HG02938 (cell line): ENCODE data around the gene WDR62.
"Not testable (repeated sequence)": the region's sequence is repeated elsewhere in the genome, so short reads cannot be mapped to it uniquely, and the experiment has no call there.

ENCODE experiments used
- ATAC-seq: cut with Tn5 transposase; IDR thresholded peaks from one replicate; pipeline ENCODE4 v1.9.1; 2021; ENCODE audit warnings: mild to moderate bottlenecking, moderate library complexity; ENCODE audit not compliant: unreplicated experiment

The WDR62 gene

GRCh38 chr19:36106991-36107390, 52.3 kb downstream of the WDR62 start:
- ATAC-seq = no peak

DNA sequence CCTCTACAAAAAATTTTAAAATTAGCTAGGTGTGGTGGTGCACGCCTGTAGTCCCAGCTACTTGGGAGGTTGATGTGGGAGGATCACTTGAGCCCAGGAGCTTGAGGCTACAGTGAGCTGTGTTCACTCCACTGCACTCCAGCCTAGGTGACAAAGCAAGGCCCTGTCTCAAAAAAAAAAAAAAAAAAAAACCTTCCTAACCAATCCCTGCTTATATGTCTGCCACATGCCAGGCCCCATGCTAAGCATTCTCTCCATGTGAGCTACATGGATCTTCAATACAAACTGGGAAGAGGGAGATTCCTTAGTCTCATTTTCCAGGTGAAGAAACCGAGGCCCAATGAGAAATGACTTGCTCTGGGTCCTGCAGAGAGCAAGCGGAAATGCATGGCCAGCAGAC, 54.0 kb downstream of the WDR62 start:
- no peak for ATAC-seq

DNA sequence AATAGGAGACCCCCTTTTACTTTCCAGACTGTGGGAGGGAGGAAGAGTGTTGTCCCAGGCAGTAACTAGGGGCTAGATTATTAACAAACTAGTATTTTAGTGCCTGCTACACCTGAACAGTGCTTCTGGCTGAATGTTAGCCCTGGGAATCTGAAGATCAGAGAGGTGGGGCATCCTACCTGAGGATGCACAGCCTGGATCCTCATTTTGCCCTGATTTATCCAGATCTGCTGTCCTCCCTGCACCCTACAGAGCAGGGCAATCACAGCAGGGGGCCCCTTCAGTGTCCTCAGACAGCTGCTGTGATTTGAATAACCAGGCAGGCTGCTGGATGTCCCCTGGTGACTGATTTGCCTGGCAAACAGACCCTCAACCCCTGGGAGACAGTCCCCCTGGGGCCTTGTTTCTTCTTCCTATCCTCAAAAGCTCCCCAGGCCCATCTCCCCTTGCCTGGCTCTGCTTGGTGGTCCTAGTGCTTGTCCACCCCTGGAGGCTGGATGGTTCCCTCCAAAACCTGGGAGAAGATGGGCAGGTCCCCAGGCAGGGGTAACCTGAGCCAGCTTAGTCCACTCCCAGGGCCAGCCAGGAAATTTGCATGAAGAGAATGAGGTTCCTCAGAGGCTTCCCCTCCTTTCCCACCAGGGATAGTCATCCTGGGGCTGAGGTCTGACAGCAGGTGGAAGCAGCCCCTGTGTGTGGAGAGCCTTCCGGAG, 55.9 kb downstream of the WDR62 start, which contains the start of gene OVOL3:
TSS of gene OVOL3 (plus strand) at position 657 of the 713 bp plus-strand sequence. CDS start 60 bp downstream, outside the sequence.
- ATAC-seq = no peak

- no peak for ATAC-seq
These were observed 56.5 kb downstream of the WDR62 start for GRCh38 chr19:36111200-36111539.

DNA sequence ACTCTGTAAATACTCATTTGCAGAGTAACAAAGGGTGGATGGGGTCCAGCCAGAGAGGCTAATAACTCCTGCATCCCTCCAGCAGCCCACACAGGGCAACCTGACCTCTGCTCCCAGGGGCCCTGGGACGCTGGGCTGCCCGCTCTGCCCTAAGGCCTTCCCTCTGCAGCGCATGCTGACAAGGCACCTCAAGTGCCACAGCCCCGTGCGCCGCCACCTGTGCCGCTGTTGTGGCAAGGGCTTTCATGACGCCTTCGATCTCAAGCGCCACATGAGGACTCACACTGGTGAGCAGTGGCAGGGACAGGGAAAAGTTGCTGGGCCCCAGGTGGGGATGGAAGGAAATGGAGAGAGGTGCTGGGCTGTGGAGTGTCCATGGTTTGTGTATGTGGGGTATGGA, 58.0 kb downstream of the WDR62 start:
- ATAC-seq = no peak

GRCh38 chr19:36113425-36113824, 58.7 kb downstream of the WDR62 start:
- ATAC-seq = no peak

DNA sequence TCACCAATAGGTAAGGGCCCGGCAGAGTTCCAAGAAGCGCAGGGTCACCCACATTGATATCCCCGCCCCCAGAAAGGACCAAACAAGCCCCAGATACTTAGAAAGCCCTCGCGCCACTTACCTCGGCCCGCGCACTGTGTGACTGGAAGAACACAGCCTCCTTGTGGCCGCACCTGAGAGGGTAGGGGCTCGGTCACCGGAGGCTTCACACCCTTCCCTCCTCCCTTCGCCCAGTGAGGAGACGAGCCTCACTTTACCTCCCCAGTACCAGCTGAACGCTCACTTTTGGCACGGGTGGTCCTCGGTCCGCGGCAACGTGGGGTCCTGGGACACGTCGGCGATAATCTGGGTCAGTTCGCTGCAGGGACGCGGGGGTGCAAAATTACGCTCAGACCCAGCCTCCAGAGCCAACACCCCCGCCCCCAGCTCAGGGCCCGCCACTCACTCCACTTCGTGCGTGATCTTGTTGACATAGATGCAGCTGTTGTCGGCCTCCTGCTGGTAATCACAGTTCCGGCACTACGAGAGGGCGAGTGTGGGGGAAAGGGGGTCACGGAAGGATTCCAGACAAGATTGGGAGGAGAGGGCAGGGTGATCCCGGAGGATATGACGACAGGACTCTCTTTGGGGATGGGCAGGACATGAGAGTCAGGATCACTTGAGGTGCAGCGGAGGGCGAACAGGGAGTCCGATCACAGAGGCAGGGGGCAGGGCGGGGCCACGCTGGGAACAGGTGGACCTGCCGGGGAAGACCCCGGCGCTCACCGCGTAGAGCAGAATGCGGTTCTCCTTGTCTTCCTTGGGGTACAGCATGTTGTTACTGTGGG, 59.4 kb downstream of the WDR62 start:
- peak; percentile 2 for ATAC-seq

DNA sequence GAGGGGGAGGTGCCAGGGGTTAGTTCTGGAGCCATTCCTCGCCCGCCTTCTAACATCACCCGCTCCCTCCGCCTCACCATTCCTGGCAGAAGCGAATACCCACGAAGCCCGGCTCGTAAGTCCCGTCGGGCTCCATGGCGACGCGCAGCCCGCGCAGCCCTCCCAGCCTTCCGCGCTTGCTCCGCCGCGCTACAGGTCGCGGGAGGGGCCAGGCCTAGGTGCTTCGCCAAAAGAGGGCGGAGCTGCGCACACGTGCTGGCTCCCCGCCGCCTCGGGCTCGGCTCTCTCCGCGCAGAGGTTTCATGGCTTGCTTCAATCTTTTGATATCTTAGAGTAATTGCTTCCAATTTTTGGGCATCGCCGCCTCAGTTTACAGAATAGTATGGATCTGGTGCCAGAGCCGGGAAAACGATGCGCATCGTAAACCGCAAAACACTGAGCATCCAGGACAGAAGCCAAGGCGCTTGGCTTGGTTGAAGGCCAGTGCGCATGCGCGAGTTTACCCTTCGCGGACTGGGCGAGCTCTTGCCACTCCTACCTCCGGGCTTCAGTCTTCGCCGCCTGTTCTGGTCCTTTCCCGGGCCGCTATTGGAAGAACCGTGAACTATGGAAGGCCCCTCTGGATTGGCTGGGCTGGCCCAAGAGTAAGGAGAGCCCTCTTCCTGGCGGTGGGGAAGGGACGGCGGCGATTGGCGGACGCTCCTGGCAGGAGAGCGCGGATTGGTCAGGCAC, 60.2 kb downstream of the WDR62 start, which contains the start of gene POLR2I:
TSS of gene POLR2I (minus strand) at position 155 of the 732 bp plus-strand sequence. CDS start at position 136, 19 bp downstream.
- peak; percentile 77 for ATAC-seq

DNA sequence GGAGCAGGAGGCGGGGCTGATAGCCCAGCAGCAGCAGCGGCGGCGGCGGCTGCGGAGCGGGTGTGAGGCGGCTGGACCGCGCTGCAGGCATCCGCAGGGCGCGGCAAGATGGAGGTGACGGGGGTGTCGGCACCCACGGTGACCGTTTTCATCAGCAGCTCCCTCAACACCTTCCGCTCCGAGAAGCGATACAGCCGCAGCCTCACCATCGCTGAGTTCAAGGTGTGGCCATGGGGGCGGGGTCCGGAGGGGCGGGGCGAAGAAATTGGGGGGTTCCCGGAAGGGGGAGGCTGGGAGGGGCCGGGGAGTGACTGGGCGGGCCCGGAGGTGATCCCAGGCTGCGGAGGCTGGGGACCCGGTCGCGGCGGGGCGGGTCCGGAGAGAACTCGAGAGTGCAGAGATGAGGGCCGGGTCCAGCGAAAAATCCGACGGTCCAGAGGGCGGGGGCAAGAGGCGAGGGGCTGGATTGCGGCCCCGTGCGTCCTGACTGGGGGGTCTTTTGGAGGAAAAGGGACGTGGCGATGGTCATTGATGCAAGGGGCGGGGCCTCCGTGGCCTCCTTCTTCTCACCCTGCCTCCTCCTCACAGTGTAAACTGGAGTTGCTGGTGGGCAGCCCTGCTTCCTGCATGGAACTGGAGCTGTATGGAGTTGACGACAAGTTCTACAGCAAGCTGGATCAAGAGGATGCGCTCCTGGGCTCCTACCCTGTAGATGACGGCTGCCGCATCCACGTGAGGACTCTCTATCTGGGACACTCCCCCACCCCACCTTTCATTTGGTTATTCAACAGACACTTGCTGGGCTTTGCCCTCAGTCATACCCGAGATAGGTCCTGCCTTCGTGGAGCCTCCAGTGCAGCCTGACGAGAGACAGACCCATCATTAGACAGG, 61.0 kb downstream of the WDR62 start, which contains the start of gene TBCB:
TSS of gene TBCB (plus strand) at position 16 of the 891 bp plus-strand sequence. CDS start at position 109, 93 bp downstream.
- ATAC-seq = peak; percentile 26

- no peak for ATAC-seq
These were observed 61.6 kb downstream of the WDR62 start for GRCh38 chr19:36116344-36116637.

DNA sequence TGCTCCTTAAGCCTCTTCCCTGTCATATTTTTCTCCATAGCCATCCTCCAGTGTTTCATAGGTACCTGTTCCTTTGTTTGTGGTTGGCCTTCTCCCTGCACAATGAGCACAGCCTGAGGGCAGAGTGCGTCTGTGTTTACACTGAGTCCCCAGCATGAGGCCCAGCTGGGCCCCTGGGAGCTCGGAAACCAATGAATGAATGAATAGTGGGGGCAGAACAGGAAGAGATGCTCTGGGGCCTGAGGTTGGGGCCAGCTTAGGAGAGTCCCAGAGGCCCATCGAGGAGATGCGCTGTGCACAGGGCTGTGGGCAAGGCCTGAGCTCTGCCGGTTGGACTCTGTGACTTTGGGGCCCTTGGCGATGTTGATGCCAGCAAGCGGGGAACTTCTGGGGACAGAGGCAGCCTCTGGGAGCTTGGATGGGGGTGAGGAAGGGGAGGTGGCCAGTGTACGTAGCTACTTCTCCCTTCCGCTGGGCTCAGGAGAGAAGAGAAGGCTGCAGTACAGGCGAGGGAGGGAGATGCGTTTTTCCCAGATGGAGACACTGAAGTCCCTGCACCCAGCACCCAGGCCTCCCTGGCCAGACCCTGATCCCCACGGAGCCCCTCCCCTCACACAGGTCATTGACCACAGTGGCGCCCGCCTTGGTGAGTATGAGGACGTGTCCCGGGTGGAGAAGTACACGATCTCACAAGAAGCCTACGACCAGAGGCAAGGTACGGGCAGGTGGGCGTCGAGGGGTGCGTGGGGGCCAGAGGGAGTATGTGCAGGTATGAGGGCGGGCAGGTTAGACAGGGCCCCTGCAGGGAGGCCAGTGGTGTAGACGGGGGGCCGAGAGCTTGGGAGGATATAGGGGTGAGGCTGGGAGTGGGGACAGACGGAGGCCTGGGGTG, 65.6 kb downstream of the WDR62 start:
- no peak for ATAC-seq

DNA sequence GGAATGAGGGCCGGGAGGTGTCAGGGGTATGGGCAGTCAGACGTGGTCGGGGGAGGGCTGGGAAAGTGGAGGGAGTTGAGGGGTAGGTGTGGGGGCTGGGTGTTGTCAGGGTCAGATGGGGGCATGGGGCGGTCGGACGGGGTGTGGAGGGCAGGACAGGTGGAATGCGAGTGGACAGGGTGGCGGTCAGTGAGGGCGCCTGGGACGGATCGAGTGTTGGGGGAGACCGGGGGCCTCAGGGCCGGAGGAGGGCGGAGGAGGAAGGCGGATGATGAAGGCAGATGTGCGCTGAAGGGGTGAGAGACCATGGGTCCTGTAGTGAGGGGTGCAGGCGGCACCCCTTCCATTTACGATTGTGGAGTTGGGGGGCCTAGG, 66.3 kb downstream of the WDR62 start:
- no peak for ATAC-seq

- ATAC-seq = no peak
These were observed 66.9 kb downstream of the WDR62 start for GRCh38 chr19:36121486-36122124.

DNA sequence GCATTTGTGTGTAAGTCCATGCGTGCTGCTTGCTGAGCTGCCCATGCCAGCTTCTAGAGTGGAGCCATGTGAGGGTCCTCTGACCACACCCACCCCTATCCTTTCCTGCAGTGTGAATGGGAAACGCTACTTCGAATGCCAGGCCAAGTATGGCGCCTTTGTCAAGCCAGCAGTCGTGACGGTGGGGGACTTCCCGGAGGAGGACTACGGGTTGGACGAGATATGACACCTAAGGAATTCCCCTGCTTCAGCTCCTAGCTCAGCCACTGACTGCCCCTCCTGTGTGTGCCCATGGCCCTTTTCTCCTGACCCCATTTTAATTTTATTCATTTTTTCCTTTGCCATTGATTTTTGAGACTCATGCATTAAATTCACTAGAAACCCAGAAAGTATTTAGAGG, 70.9 kb downstream of the WDR62 start:
- ATAC-seq = no peak

- no peak for ATAC-seq
These were observed 73.7 kb downstream of the WDR62 start for GRCh38 chr19:36128392-36128736.

DNA sequence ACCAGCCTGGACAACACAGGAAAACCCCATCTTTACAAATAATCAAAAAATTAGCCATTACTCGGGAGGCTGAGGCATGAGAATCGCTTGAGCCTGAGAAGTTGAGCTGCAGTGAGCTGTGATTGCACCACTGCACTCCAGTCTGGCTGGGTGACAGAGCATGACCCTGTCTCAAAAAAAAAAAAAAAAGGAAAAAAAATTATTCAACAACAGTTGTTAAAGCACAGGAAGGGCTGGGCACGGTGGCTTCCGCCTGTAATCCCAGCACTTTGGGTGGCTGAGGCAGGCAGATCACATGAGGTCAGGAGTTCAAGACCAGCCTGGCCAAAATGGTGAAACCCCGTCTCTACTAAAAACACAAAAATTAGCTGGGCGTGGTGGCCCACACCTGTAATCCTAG, 76.5 kb downstream of the WDR62 start:
- not testable (repeated sequence) for ATAC-seq

DNA sequence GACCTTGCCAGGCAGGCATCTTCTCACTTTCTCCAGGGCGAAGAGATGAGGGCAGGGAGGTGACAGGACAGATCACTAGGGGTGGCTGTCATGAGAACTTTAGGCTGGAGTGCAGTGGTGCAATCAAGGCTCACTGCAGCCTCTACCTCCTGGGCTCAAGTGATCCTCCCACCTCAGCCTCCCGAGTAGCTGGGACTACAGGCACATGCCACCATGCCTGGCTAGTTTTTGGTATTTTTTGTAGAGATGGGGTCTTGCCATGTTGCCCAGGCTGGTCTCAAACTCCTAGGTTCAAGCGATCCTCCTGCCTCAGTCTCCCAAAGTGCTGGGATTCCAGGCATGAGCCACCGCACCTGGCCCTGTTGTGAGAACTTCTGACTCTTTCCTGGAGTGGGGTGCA, 80.2 kb downstream of the WDR62 start:
- ATAC-seq = not testable (repeated sequence)

DNA sequence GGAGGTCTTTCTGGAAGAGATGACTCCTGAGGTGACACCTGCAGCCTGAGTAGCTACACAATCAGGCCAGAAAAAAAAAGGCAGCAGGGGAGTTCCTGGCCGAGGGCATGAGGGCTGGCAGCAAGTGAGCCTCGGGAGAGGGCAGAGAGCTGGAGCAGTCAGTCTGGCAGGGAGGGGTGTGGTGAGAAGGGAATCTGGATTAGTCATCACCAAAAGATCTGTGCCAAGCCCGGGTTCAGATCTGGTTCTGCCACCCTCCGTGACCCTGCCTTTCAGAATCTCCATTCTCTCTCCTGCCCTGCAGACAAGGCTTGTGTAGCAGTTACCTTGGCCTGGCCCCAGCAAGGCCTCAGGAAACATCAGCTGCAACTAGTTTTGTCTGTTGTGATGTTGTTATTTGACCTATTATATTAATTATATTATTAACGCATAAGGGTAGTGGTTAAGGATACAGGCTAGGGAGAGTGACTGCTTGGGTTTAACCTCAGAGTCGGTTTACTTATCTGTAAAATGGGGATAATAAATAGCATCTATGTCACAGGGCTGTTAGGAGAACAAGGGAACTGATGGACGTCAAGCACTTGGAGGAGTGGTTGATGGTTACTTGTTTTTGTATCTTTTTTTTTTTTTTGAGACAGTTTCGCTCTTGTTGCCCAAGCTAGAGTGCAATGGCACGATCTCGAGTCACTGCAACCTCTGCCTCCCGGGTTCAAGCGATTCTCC, 82.4 kb downstream of the WDR62 start:
- ATAC-seq = no peak

- no peak for ATAC-seq
These were observed 84.4 kb downstream of the WDR62 start for GRCh38 chr19:36139120-36139472.
